ENCODE data around the gene CHEK1. TPM values are rescaled to one million over a fixed set of nuclear protein-coding genes. Genes with fewer than 3 reads are reported as not detected.
A peak's percentile ranks its signal among the peaks of the same experiment; 100 is the strongest.

The CHEK1 gene
- total and polyA plus RNA-seq, 9 of the 15 experiments (the other 6 are each of a cell fraction or from before 2014, with no cell fraction given), result 62.6 to 108 (median 87.5) TPM

DNA sequence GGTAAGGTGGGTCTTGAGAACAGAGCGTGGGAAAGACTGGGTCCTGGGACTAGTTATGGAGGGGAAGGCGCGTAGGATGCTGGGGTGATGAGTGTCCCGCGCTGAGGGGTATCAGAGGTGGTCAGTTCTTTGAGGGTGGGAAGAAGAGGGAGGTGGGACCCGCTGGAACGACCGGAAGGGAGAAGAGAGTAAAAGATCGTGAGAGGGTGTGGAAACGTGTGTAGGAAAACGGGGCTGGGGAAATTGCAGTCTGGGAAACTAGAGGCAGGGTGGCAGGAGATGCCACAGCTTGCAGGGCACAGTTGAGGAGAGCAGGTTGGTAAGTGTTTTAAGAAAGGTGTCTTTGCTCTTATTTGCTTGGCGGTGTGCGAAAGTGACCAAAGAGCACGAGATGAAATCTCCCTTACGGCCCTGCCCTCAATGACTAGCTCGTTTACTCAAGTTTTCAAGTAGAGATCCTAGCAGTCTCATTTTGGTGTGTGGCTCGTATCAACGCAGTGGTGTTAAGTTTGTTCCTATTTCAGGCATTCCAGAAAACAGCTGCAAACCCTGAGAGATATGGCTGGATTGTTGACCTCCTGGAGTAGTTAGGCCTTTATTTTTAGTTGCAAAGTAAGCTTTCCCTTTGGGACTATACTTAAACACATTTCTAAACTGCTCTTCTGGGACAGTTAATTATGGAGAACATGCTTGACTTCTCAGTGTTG, 31.7 kb upstream of the CHEK1 start (continued):
- TF ChIP-seq, protein P1, sequence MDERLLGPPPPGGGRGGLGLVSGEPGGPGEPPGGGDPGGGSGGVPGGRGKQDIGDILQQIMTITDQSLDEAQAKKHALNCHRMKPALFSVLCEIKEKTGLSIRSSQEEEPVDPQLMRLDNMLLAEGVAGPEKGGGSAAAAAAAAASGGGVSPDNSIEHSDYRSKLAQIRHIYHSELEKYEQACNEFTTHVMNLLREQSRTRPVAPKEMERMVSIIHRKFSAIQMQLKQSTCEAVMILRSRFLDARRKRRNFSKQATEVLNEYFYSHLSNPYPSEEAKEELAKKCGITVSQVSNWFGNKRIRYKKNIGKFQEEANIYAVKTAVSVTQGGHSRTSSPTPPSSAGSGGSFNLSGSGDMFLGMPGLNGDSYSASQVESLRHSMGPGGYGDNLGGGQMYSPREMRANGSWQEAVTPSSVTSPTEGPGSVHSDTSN (CRISPR knock-in tag; IDR thresholded peaks at IDR 0.05; ENCODE audit: low read depth), result no peak
- TF ChIP-seq, protein P1 (tag; conservative IDR thresholded peaks at IDR 0.05; ENCODE audit: low read depth), result no peak
- 0 out of 2 replicates have a peak, but pooled peaks have one; percentile 55 for TF ChIP-seq HDAC2 (IDR thresholded peaks at IDR 0.05)
- peak; percentile 51; the same call in 1 of the 2 replicates for TF ChIP-seq ELF4 (CRISPR knock-in tag; IDR thresholded peaks at IDR 0.05)
- TF ChIP-seq PHTF2 (CRISPR knock-in tag; IDR thresholded peaks at IDR 0.05), result no peak
- TF ChIP-seq, protein P2, sequence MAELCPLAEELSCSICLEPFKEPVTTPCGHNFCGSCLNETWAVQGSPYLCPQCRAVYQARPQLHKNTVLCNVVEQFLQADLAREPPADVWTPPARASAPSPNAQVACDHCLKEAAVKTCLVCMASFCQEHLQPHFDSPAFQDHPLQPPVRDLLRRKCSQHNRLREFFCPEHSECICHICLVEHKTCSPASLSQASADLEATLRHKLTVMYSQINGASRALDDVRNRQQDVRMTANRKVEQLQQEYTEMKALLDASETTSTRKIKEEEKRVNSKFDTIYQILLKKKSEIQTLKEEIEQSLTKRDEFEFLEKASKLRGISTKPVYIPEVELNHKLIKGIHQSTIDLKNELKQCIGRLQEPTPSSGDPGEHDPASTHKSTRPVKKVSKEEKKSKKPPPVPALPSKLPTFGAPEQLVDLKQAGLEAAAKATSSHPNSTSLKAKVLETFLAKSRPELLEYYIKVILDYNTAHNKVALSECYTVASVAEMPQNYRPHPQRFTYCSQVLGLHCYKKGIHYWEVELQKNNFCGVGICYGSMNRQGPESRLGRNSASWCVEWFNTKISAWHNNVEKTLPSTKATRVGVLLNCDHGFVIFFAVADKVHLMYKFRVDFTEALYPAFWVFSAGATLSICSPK (IDR thresholded peaks at IDR 0.05; ENCODE audit: borderline replicate concordance), result peak; percentile 67; the same call in 1 of the 2 replicates
- TF ChIP-seq, protein P3, sequence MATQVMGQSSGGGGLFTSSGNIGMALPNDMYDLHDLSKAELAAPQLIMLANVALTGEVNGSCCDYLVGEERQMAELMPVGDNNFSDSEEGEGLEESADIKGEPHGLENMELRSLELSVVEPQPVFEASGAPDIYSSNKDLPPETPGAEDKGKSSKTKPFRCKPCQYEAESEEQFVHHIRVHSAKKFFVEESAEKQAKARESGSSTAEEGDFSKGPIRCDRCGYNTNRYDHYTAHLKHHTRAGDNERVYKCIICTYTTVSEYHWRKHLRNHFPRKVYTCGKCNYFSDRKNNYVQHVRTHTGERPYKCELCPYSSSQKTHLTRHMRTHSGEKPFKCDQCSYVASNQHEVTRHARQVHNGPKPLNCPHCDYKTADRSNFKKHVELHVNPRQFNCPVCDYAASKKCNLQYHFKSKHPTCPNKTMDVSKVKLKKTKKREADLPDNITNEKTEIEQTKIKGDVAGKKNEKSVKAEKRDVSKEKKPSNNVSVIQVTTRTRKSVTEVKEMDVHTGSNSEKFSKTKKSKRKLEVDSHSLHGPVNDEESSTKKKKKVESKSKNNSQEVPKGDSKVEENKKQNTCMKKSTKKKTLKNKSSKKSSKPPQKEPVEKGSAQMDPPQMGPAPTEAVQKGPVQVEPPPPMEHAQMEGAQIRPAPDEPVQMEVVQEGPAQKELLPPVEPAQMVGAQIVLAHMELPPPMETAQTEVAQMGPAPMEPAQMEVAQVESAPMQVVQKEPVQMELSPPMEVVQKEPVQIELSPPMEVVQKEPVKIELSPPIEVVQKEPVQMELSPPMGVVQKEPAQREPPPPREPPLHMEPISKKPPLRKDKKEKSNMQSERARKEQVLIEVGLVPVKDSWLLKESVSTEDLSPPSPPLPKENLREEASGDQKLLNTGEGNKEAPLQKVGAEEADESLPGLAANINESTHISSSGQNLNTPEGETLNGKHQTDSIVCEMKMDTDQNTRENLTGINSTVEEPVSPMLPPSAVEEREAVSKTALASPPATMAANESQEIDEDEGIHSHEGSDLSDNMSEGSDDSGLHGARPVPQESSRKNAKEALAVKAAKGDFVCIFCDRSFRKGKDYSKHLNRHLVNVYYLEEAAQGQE (IDR thresholded peaks at IDR 0.05; ENCODE audit: borderline replicate concordance), result no peak
- TF ChIP-seq, protein P3 (CRISPR knock-in tag; IDR thresholded peaks at IDR 0.05; ENCODE audit: low read depth), result no peak; the same call in 1 of the 2 replicates
- TF ChIP-seq LARP7 (IDR thresholded peaks at IDR 0.05), result peak; percentile 96
- 0 out of 2 replicates have a peak, but pooled peaks have one; percentile 6 for TF ChIP-seq BHLHE40 (IDR thresholded peaks at IDR 0.05; ENCODE audit: low read length)
